ENCODE data around the gene FREM1. TPM values are rescaled to one million over a fixed set of nuclear protein-coding genes. Genes with fewer than 3 reads are reported as not detected.

Gene FREM1
- total RNA-seq, 1 donor from 2014 or later, result 2.2 TPM

DNA sequence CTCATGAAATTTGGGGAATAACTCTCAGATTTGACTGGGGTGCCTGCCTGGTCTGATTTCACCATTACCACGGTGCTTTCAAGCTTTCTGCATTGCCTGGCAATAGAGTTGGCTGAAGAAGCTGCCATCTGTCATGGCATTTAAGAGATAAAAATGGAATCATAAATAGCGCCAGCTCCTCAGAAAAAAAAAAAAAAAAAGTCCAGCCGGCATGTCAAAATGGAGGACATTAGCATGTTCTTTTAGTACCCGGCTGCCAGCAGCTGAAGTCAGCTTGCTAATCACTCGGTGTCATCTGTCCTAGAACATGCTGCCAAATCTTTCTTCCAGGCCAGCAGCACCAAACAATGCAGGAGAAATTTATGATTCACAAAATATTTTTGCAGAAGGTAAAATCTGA, 130.0 kb downstream of the FREM1 start:
- peaks cover 20% of the 10 kb centered on the region for H3K27me3 Mint-ChIP-seq (ENCODE audit: unreplicated experiment)
- no peak overlapping the region for H3K4me3 Mint-ChIP-seq (ENCODE audit: unreplicated experiment)
- H3K27ac Mint-ChIP-seq (ENCODE audit: unreplicated experiment), result no peak overlapping the region
- TF ChIP-seq, protein P1, sequence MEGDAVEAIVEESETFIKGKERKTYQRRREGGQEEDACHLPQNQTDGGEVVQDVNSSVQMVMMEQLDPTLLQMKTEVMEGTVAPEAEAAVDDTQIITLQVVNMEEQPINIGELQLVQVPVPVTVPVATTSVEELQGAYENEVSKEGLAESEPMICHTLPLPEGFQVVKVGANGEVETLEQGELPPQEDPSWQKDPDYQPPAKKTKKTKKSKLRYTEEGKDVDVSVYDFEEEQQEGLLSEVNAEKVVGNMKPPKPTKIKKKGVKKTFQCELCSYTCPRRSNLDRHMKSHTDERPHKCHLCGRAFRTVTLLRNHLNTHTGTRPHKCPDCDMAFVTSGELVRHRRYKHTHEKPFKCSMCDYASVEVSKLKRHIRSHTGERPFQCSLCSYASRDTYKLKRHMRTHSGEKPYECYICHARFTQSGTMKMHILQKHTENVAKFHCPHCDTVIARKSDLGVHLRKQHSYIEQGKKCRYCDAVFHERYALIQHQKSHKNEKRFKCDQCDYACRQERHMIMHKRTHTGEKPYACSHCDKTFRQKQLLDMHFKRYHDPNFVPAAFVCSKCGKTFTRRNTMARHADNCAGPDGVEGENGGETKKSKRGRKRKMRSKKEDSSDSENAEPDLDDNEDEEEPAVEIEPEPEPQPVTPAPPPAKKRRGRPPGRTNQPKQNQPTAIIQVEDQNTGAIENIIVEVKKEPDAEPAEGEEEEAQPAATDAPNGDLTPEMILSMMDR (IDR thresholded peaks at IDR 0.05), result no peak
- H3K36me3 Mint-ChIP-seq (ENCODE audit: unreplicated experiment), result no peaks in the 10 kb centered on the region
- H3K4me1 Mint-ChIP-seq (ENCODE audit: unreplicated experiment), result no peaks in the 10 kb centered on the region
- no peaks in the 10 kb centered on the region for H3K9me3 Mint-ChIP-seq (ENCODE audit: unreplicated experiment)
- DNase-seq (ENCODE audit: extremely low spot score, unreplicated experiment), result no peak

DNA sequence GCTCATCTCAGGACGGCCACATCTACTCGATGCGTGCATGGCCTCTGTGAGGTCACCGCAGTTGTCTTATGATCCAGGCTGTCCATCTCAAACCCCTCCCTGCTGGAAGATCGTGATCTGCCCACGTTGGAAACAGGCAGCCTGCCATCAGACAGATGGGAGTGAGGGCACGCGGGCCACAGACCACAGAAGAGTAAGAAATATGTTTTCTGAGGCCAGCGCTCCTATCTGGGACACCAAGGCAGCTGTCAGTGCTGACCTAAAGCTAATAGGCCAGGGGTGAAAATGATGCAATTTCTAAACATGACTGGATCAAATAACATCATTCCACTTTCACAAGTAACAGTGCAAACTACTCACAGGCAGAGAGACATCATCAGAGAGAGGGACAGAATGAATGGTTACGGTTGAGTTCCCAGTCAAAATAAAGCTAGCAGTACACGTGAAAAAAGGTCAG, 130.6 kb downstream of the FREM1 start:
- H3K27me3 Mint-ChIP-seq (ENCODE audit: unreplicated experiment), result peaks cover 17% of the 10 kb centered on the region
- no peaks in the 10 kb centered on the region for H3K4me1 Mint-ChIP-seq (ENCODE audit: unreplicated experiment)
- no peak for DNase-seq (ENCODE audit: extremely low spot score, unreplicated experiment)
- TF ChIP-seq, protein P1 (IDR thresholded peaks at IDR 0.05), result no peak
- no peak overlapping the region for H3K4me3 Mint-ChIP-seq (ENCODE audit: unreplicated experiment)
- no peak overlapping the region for H3K27ac Mint-ChIP-seq (ENCODE audit: unreplicated experiment)
- no peaks in the 10 kb centered on the region for H3K9me3 Mint-ChIP-seq (ENCODE audit: unreplicated experiment)
- no peaks in the 10 kb centered on the region for H3K36me3 Mint-ChIP-seq (ENCODE audit: unreplicated experiment)

DNA sequence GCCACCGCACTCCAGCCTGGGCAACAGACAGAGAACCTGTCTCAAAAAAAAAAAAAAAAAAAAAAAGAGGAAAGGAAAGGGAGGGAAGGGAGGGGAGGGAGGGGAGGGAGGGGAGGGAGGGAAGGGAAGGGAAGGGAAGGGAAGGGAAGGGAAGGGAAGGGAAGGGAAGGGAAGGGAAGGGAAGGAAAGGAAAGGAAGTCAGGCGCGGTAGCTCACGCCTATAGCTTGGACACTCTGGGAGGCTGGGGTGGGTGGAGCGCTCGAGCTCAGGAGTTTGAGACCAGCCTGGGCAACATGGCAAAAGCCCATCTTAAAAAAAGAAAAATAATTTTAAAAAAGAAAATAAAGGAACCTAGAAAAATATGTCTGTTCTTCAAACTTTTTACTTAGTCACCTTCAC, 131.7 kb downstream of the FREM1 start:
- DNase-seq (ENCODE audit: extremely low spot score, unreplicated experiment), result no peak
- Mint-ChIP-seq H3K36me3 (ENCODE audit: unreplicated experiment) (no peaks in the 10 kb centered on the region), H3K9me3 (ENCODE audit: unreplicated experiment) (no peaks in the 10 kb centered on the region), H3K27me3 (ENCODE audit: unreplicated experiment) (peaks cover 14% of the 10 kb centered on the region), H3K27ac (ENCODE audit: unreplicated experiment) (no peak overlapping the region), H3K4me1 (ENCODE audit: unreplicated experiment) (no peaks in the 10 kb centered on the region), H3K4me3 (ENCODE audit: unreplicated experiment) (no peak overlapping the region)
- TF ChIP-seq, protein P1 (IDR thresholded peaks at IDR 0.05), result no peak

DNA sequence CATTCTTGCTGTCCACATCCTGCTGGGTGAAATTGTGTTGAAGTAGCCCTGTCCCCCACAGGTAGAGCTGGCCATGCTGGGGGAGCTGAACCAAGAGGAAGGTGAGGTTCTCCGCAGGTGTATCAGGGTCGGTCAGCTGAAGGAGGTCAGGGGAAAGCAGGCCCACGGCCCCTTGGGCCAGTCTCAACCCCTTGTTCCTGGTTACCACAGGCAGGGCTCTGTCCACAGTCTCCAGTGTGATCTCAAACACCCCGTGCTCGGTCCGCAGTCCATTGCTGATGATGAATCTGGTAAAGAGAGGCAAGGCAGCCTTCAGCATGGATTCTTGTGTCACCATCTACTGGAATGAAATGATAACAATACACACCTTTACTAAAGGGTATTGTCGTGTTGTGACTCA, 134.3 kb downstream of the FREM1 start:
- Mint-ChIP-seq H3K27ac (ENCODE audit: unreplicated experiment) (no peak overlapping the region), H3K9me3 (ENCODE audit: unreplicated experiment) (no peaks in the 10 kb centered on the region), H3K4me3 (ENCODE audit: unreplicated experiment) (no peak overlapping the region), H3K27me3 (ENCODE audit: unreplicated experiment) (peaks cover 30% of the 10 kb centered on the region), H3K36me3 (ENCODE audit: unreplicated experiment) (no peaks in the 10 kb centered on the region), H3K4me1 (ENCODE audit: unreplicated experiment) (no peaks in the 10 kb centered on the region)
- TF ChIP-seq, protein P1 (IDR thresholded peaks at IDR 0.05), result no peak
- DNase-seq (ENCODE audit: extremely low spot score, unreplicated experiment), result no peak

DNA sequence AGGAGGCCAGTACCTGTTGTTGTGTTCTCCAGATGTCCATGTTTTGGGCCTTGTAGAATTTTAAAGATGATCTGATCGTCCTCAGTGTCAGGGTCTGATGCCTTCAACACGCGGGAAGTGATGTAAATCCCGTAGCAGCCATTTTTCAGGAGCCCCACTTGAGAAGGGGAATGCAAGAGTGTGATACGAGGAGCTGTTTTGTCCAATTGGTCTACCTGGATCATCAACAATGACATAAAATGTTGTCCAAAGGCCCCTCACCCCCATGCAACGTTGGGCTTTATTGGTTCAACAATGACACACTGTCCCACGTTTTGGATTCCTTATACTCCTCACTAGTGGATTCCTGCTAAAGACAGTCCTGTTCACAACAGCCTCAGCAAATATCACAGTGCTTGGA, 139.6 kb downstream of the FREM1 start:
- TF ChIP-seq, protein P1 (IDR thresholded peaks at IDR 0.05), result no peak
- Mint-ChIP-seq H3K27ac (ENCODE audit: unreplicated experiment) (no peak overlapping the region), H3K36me3 (ENCODE audit: unreplicated experiment) (no peaks in the 10 kb centered on the region), H3K9me3 (ENCODE audit: unreplicated experiment) (no peaks in the 10 kb centered on the region), H3K27me3 (ENCODE audit: unreplicated experiment) (peaks cover 54% of the 10 kb centered on the region), H3K4me3 (ENCODE audit: unreplicated experiment) (no peak overlapping the region), H3K4me1 (ENCODE audit: unreplicated experiment) (no peaks in the 10 kb centered on the region)
- DNase-seq (ENCODE audit: extremely low spot score, unreplicated experiment), result no peak
